ENCODE data around the gene NQO1.

GRCh38 chr16:69672315-69672997, 53.9 kb downstream of the NQO1 start:
- no peak for TF ChIP-seq POLR2A (IDR thresholded peaks at IDR 0.05; ENCODE audit: borderline replicate concordance, extremely low read depth, insufficient read depth, insufficient read length)
- TF ChIP-seq CTCF (IDR thresholded peaks at IDR 0.05 in 2 of 3, conservative IDR thresholded peaks at IDR 0.05 in 1 of 3; ENCODE audit: borderline replicate concordance in 1 of 3, insufficient read depth in 1 of 3, low read depth in 2 of 3, low read length in 2 of 3): no peak
- TF ChIP-seq EZH2 (IDR thresholded peaks at IDR 0.05): no peak
- no peak for TF ChIP-seq POLR2AphosphoS5 (IDR thresholded peaks at IDR 0.05; ENCODE audit: low read depth, low read length)
- TF ChIP-seq EGR1 (IDR thresholded peaks at IDR 0.05; ENCODE audit: low read depth): no peak
- no peak for TF ChIP-seq SIN3A (IDR thresholded peaks at IDR 0.05; ENCODE audit: low read depth)
- TF ChIP-seq REST (IDR thresholded peaks at IDR 0.05; ENCODE audit: low read depth): no peak
- no peak for TF ChIP-seq TCF7L2 (IDR thresholded peaks at IDR 0.05; ENCODE audit: borderline replicate concordance, extremely low read depth, insufficient read depth, insufficient read length)
